MCF 10A (cell line): ENCODE measurements around the gene PEAK1. TPM values are rescaled to one million over a fixed set of nuclear protein-coding genes. Genes with fewer than 3 reads are reported as not detected.

ENCODE experiments used
- BruUV-seq: library from RNA; stranded (reverse); fragments of 400-500 nt; replicated peaks from 2 replicates; lab custom pipeline; 2021; lab: Mats Ljungman, UMichigan
- CTCF ChIA-PET: fragments of 300-600 bp; sonication (Branson Sonifier 250); formaldehyde crosslinking; extraction: SDS; loops from one replicate; lab custom pipeline; 2021; ENCODE audit warnings: antibody characterized with exemption, inconsistent platforms; lab: Yijun Ruan, JAX
- POLR2A ChIA-PET: fragments of 300-600, 350-650 bp; sonication (Branson Sonifier 250); formaldehyde crosslinking; extraction: SDS; loops from one replicate; lab custom pipeline; 2020; ENCODE audit warnings: antibody characterized with exemption, inconsistent platforms; lab: Yijun Ruan, JAX
- DNase-seq: peaks from one replicate; pipeline ENCODE4 v3.0.0-alpha.2; 2018; ENCODE audit not compliant: unreplicated experiment
- H3K27ac Mint-ChIP-seq: one replicate; pipeline ENCODE4 v1.8.0; 2022; ENCODE audit warnings: mild to moderate bottlenecking, low read depth, mixed read lengths; ENCODE audit not compliant: unreplicated experiment
- H3K27me3 Mint-ChIP-seq: one replicate; pipeline ENCODE4 v1.8.0; 2022; ENCODE audit warnings: mixed read lengths; ENCODE audit not compliant: insufficient read depth, unreplicated experiment
- H3K36me3 Mint-ChIP-seq: one replicate; pipeline ENCODE4 v1.8.0; 2022; ENCODE audit warnings: mild to moderate bottlenecking, moderate library complexity, mixed read lengths; ENCODE audit not compliant: insufficient read depth, unreplicated experiment
- H3K4me1 Mint-ChIP-seq: one replicate; pipeline ENCODE4 v1.8.0; 2022; ENCODE audit warnings: mixed read lengths; ENCODE audit not compliant: insufficient read depth, unreplicated experiment
- H3K4me3 Mint-ChIP-seq: one replicate; pipeline ENCODE4 v1.8.0; 2022; ENCODE audit warnings: mild to moderate bottlenecking, moderate library complexity, mixed read lengths; ENCODE audit not compliant: unreplicated experiment
- H3K9me3 Mint-ChIP-seq: one replicate; pipeline ENCODE4 v1.8.0; 2022; ENCODE audit warnings: mixed read lengths; ENCODE audit not compliant: unreplicated experiment
- intact Hi-C: fragments of 100-400 bp; cut with micrococcal nuclease; formaldehyde crosslinking; loops from 2 replicates; pipeline ENCODE4 v1.14.1; 2022
- total RNA-seq: library from RNA; stranded (reverse); gene quantifications from 2 replicates; pipeline ENCODE4 v1.2.3, GENCODE V29; 2022
- TF ChIP-seq, protein P1 (sequence below): fragments of 200-600 bp; IDR thresholded peaks from one replicate; pipeline ENCODE4 v1.8.0; 2022; ENCODE audit warnings: antibody characterized with exemption, mild to moderate bottlenecking; ENCODE audit not compliant: unreplicated experiment

The PEAK1 gene
- total RNA-seq, 1 experiment from 2014 or later = 20.0 TPM

DNA sequence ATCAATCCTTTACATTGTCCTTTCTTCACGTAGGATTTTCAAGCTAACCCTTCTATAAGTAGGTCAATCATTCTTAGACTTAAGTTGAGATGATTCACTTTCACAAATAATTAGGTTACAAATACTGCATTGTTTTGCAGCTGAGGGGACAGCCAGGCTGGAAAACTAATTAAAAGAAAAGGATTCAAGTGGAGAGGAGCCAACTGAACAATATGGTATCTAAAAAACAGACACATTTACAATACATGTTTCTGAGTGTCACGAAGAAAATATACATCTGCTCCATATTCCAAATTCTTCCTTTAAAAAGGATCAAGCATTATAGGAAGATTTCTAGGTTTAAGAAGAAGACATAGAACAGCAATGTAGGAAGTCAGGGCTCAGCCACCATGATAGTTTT is 70.2 kb downstream of the PEAK1 start:
- no peak overlapping the region for H3K27ac Mint-ChIP-seq
- no TSS peak for BruUV-seq
- TF ChIP-seq, protein P1, sequence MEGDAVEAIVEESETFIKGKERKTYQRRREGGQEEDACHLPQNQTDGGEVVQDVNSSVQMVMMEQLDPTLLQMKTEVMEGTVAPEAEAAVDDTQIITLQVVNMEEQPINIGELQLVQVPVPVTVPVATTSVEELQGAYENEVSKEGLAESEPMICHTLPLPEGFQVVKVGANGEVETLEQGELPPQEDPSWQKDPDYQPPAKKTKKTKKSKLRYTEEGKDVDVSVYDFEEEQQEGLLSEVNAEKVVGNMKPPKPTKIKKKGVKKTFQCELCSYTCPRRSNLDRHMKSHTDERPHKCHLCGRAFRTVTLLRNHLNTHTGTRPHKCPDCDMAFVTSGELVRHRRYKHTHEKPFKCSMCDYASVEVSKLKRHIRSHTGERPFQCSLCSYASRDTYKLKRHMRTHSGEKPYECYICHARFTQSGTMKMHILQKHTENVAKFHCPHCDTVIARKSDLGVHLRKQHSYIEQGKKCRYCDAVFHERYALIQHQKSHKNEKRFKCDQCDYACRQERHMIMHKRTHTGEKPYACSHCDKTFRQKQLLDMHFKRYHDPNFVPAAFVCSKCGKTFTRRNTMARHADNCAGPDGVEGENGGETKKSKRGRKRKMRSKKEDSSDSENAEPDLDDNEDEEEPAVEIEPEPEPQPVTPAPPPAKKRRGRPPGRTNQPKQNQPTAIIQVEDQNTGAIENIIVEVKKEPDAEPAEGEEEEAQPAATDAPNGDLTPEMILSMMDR = no peak
- ChIA-PET POLR2A (interaction anchor here (0.7 kb wide), 2 partner anchors 61 to 1168 kb away, joined by 3 read pairs; no protein-coding TSS in a partner anchor), CTCF (no interaction called here)
- no peaks in the 10 kb centered on the region for H3K36me3 Mint-ChIP-seq
- intact Hi-C loops = no loop called here
- peaks cover 9% of the 10 kb centered on the region for H3K4me1 Mint-ChIP-seq
- H3K27me3 Mint-ChIP-seq = no peaks in the 10 kb centered on the region
- H3K4me3 Mint-ChIP-seq = no peak overlapping the region
- no peaks in the 10 kb centered on the region for H3K9me3 Mint-ChIP-seq
- DNase-seq = no peak

DNA sequence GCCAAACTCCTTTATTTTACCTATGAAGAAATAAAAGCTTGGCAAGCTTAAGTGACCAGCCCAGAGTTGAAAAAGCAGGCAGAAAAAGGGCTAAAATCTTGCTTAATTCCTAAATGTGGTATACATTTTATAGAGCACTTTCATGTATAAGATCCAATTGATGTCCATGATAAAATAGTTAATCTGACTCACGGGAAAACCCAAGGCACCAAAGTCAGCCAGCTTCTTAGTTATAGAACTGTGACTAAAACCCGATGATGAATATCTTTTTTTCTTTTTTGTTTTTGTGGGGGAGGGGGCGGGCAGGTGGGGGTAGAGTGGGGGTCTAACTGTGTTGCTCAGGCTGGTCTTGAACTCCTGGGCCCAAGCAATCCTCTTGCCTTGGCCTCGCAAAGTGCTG is 71.4 kb downstream of the PEAK1 start:
- Mint-ChIP-seq H3K36me3 (no peaks in the 10 kb centered on the region), H3K9me3 (no peaks in the 10 kb centered on the region), H3K4me1 (no peaks in the 10 kb centered on the region), H3K27me3 (no peaks in the 10 kb centered on the region), H3K27ac (no peak overlapping the region), H3K4me3 (no peak overlapping the region)
- ChIA-PET POLR2A (no interaction called here), CTCF (interaction anchor here (0.6 kb wide), 1 partner anchor 149 kb away, joined by 3 read pairs; no protein-coding TSS in a partner anchor)
- intact Hi-C loops = no loop called here
- BruUV-seq = no TSS peak
- TF ChIP-seq, protein P1 = no peak
- no peak for DNase-seq

DNA sequence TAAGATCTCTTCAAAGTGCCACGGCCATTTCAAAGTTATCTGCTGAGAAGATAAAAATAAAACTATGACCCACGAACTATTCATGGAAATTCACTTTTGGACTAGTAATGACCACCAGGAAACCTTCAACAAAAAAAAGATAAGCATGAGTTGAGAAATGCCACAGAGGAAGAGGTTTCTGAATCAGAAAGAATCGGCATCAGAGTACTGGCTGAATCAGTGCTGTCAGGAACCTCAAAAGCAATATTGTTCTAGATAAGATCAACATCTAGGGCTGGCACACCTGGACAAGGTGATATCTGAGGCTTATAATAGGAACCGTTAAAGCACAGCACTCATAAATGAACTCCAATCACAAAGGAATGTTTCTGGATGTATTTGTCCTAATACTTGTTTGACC is 72.7 kb downstream of the PEAK1 start:
- no TSS peak for BruUV-seq
- TF ChIP-seq, protein P1 = no peak
- ChIA-PET CTCF (no interaction called here), POLR2A (no interaction called here)
- Mint-ChIP-seq H3K36me3 (no peaks in the 10 kb centered on the region), H3K27me3 (no peaks in the 10 kb centered on the region), H3K27ac (no peak overlapping the region), H3K9me3 (no peaks in the 10 kb centered on the region), H3K4me1 (no peaks in the 10 kb centered on the region), H3K4me3 (no peak overlapping the region)
- intact Hi-C loops = no loop called here
- DNase-seq = no peak

DNA sequence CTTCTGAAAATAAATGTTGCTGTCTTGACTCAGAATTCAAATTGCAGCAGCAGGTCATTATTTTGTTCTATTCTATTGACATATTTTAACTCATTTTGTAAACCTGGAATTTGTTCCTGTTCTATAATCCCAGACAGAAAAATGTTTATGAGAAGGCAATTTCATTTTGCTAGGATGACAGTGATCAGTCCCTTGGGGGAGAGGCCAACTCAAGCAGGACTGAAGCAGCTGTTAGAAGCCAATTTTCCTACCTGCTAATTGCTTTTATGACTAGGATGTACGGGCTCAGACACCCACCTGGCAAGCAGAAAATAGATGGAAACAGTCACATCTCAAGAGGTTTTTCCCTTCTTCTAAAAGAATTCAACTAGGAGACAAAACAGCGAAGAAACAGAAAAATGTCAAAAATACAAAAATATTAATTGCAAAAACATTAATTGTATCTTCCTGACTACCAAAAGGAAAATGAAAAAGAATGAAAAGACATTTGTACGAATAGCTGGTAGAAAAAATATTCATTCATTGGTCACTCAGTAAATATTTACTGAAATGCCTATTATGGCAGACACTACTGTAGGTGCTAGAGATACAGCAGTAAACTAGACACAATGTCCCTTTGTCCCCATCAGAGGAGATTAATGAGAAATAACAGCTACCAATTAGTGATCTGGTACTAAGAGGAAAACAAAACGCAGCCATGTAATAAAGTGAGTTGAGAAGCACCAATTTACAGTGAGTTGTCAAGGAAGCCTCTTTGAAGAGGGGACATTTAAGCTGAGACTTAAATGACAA is 73.5 kb downstream of the PEAK1 start:
- DNase-seq = no peak
- CTCF ChIA-PET = no interaction called here

More for the DNA sequence above, 73.5 kb downstream of the PEAK1 start:
- no TSS peak for BruUV-seq
- no peak overlapping the region for H3K27ac Mint-ChIP-seq
- H3K4me1 Mint-ChIP-seq = no peaks in the 10 kb centered on the region
- POLR2A ChIA-PET = no interaction called here
- no peaks in the 10 kb centered on the region for H3K9me3 Mint-ChIP-seq
- no peaks in the 10 kb centered on the region for H3K36me3 Mint-ChIP-seq
- H3K27me3 Mint-ChIP-seq = no peaks in the 10 kb centered on the region
- intact Hi-C loops = no loop called here
- no peak overlapping the region for H3K4me3 Mint-ChIP-seq
- TF ChIP-seq, protein P1 = no peak
